Stromal cell of bone marrow (primary cell): ENCODE results near the gene LIF.
"Not testable (repeated sequence)": the region's sequence is repeated elsewhere in the genome, so short reads cannot be mapped to it uniquely, and the experiment has no call there.

Experiments
- DNase-seq: peaks from one replicate; pipeline ENCODE4 v3.0.0-alpha.2; 2012; ENCODE audit warnings: low read depth

The LIF gene

DNA sequence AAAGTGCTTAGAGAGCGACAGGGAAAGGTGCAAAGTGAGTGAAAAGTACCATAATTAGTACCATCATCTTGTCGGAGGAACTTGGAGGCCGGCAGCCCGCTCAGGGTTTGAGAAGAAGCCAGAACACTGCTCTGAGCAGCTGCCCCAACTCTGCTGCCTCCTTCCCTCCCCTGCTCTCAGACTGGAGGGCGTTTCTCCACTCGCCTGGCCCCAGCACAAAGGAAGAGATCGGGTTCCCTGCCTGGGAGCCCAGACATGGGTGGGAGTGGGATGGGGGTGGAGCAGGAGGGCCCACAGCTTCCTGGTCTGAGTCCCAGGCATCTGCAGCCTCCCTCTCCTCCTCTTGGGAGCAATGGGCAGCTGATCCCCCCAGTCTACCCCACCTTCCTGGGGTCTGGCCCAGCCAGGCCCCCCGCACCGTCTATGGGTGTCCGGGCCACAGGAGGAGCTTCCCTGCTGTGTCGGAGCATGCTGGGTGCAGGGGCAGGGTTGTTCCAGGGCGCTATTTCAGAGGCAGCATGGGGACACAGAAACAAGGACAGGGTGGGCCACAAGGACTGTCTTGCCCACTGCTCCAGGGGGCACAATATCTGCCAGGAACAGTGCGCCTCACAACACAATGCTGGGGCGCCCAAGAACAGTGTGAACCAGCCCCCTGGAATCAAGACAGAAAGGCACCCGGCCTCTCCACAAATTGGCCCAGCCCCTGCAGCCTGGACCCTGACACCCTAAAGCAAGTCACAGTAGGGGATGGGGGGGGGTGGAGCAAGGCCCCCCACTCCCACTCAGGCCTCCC lies 4.8 kb downstream of the LIF start:
- DNase-seq: no peak

DNA sequence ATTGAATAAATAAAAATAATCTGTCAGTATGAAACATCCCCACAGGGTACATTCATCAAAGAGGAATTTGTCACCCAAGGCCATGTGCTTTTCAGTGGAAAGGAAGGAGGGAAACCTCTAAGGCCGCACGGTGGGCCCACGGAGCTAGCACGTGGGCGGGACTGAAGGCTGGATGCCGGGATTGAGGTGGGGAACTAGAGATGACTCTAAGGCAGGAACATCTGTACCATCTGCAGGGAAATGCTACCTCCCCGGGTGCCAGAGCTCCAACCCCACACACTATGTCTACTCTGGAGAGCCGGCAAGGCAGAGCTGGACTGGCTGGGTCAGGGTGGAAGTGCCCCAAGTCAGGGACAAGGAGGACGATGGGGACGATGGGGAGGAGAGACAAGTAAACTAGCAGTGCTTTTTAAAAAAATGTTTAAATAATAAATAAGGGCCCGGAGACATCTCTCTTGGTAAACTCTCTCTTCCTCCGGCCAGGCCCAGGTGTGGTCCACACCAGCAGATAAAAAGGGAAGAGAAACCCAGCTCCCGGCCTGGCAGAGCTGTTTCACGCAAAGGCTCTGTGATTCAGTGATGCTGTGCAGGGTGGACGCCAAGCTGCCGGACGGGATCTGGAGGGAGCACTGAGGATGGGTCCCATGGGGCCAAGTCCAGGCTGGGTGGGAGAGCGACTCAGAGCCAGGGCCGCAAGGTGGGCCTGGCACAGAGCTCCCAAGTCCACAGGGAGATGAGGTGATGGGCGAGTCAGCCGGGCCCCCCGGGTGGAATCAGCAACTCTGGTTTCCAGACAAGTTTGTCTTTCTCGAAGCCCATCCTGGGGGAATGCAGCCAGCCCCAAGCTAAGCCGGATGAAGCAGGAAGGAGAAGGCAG lies 5.8 kb downstream of the LIF start:
- no peak for DNase-seq

- no peak for DNase-seq
Observed at GRCh38 chr22:30239488-30240405, 6.8 kb downstream of the LIF start.

DNA sequence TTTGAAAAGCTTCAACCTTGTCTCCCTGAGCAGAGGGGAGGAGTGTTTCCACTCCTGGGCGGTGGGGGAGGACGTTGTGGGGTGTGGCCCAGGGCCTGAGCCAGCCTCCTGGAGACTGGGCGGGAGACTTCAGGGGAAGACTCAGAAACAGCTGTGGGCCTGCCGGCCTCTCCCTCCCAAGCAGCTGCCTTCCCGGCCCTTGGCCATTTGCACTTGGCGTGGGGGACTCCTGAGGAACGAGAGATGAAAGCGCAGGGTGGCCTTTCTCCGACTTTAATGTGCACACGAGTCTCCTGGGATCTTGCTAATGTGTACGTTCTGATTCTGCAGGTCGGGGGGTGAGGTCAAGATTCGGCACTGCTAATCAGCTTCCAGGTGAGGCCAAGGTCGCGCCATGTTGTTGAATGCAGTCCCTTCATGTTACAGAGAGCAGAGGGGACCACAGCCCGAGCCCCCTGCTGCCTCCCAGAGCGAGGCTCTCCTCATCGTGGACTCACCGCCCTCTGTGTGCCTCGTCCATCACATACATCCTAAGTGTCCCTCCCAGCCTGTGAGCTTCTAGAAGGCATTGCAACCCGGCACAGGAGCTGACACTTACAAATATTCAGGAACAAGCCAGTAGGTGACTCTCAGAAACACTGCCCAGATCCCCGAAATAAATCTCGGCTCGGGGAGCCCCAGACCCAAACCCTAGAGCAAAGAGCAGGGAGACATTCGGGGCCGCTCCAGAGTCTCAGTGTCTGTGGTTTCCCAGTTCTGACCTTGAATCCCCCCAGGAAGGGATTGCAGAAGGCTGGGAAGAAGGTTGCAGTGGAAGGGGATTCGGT lies 7.7 kb downstream of the LIF start:
- DNase-seq: no peak

GRCh38 chr22:30238136-30238535 lies 8.4 kb downstream of the LIF start:
- DNase-seq: no peak

DNA sequence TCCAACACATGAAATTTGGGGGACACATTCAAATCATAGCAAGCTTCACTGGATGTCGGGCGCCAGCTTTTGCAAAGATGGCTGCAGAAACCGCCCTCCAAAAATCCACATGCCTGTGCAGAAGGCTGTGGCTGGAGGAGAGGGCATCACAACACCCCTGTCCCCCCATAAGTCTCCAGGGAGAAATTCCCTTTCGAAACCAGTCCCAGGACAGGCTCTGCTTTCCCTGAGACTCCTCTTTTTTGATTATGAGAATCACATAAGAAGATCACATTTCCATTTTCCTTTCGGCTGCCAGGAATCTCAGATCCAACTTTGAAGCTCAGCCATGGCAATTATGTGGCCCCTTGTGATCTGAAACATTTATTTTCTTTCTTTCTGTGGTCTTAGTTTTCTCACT lies 9.7 kb downstream of the LIF start:
- no peak for DNase-seq

- no peak for DNase-seq
Observed at GRCh38 chr22:30235687-30236170, 10.8 kb downstream of the LIF start.

GRCh38 chr22:30234786-30235470 lies 11.6 kb downstream of the LIF start:
- no peak for DNase-seq

- DNase-seq: not testable (repeated sequence)
Observed at GRCh38 chr22:30234325-30234724, 12.2 kb downstream of the LIF start.

DNA sequence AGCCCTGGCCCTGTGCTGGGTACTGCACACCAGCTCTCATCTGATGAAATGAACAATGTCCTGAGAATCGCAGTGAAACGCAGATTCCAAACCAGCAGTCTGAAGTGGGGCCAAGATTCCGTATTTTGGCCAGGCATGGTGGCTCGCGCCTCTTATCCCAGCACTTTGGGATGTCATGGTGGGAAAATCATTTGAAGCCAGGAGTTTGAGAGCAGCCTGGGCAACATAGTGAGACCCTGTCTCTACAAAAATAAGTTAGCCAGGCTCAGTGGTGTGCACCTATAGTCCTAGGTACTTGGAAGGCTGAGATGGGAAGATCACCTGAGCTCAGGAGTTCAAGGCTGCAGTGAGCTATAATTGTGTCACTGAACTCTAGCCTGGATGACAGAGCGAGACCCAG lies 13.0 kb downstream of the LIF start:
- DNase-seq: no peak

GRCh38 chr22:30232716-30233218 lies 13.8 kb downstream of the LIF start:
- no peak for DNase-seq

GRCh38 chr22:30230787-30231461 lies 15.6 kb downstream of the LIF start:
- no peak for DNase-seq

- DNase-seq: no peak
Observed at GRCh38 chr22:30230330-30230729, 16.2 kb downstream of the LIF start.

DNA sequence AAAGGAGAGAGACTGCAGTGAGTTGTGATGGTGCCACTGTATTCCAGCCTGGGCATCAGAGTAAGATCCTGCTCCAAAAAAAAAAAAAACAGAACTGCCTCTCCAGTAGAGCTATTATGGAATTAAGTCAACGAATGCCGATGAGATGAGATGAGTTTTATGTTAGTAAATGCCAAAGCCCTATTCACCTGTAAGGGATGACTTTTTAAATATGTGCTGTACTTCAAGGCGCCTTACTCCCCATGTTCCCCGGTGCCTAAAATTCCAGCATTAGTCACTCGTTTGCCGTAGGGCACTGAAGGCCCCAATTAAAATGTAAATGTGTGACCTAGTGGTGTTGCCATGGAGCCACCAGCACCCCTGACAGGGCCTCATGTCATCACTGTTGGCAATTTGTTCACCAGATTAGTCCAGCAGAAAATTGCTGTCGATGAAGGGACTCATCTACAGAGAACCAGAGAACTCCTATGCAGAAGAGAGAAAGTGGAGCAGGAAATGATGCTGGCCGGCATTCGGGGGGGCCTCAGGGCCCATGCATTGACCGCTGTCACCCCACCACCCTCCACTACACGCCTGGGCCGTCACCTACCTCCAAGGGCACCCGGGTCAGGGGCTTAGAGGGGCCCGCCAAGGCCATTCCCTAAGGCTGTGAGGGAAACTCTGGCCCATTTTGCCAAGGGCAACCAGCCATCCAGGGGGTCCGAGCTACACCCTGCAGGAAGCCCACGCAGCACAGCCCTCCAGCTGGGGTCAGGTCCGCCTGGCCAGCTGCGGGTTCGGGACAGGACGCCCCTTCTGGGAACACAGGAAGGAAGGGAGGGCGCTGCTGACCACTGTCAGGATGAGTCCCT lies 17.8 kb downstream of the LIF start:
- DNase-seq: no peak

- no peak for DNase-seq
Observed at GRCh38 chr22:30227438-30228228, 18.9 kb downstream of the LIF start.

DNA sequence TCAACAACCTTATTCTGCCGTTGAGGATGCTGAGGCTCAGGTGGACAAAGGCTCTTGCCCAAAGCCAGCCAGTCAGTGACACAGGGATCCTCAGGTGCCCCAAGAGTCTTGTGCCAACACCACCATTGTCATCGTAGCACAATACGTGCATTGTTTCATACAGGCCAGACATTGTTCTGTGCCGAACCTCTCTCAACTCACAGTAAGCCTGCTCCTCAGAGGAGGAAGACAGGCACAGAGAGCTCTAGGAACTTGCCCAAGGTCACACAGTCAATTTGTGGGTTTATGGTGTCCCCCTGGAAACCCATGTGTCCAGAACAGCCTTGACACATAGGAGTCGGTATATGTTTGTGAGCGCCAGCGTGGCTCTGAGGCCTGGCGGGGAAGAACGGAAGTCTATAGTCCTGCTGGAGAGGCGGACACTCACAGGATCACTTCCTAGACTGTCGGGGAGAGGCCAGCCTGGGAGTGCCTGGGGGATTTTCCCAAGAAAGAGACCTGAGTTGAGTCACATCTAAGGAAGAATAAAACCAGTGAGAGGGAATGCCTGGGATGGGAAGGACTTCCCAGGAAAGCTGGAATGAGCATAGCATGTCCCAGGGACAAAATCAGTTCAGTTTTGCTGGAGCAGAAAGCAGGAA lies 20.2 kb downstream of the LIF start:
- no peak for DNase-seq

DNA sequence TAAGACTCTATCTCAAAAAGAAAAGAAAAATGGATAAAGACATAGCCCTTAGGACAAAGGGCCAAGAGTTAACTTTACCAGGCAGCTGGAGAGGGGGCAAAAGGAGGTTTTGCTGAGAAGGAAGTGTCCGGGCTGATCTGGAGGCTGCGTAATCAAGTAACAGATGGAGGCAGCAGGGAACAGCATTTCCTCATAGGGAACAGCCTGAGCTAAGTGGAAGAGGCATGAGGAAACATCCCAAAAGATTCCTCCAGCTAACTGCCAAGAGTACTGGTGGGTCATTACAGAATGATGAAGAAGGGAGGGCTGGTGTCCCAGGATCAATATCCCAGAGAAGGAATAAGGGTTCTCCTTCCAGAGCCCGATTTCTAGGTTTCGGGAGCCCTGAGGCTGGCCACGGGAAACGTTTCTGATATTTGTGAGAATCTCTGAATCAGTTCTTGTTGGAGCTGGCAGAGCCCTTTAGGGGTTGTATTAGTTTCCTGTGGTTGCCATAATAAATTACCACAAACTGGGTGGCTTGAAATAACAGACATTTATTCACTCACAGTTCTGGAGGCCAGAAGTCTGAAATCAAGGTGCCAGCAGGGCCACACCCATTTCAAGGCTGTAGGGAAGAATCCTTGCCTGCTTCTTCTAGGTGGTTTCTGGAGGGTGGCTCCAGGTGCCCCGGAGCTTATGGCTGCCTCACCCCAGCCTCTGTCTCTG lies 21.2 kb downstream of the LIF start:
- DNase-seq: no peak
